Germinal center (tissue), 1 donor: ENCODE measurements around the gene PPIB.

Experiments
- DNase-seq: peaks from one replicate; pipeline ENCODE4 v3.0.0; 2012; ENCODE audit warnings: mixed read lengths, low spot score

Gene PPIB

GRCh38 chr15:64162869-64163658, at the start of gene PPIB:
Gene PPIB (minus strand): TSS chr15:64163022. CDS start chr15:64162986, 36 bp downstream.
- peak; percentile 96 for DNase-seq

GRCh38 chr15:64211696-64212095, 48.9 kb upstream of the PPIB start:
- no peak for DNase-seq

GRCh38 chr15:64210371-64210770, 47.5 kb upstream of the PPIB start:
- no peak for DNase-seq

GRCh38 chr15:64209680-64210334, 47.0 kb upstream of the PPIB start:
- peak; percentile 12 for DNase-seq

GRCh38 chr15:64205202-64205601, 42.4 kb upstream of the PPIB start:
- no peak for DNase-seq

- no peak for DNase-seq
Observed at GRCh38 chr15:64197425-64197824, 34.6 kb upstream of the PPIB start.

- no peak for DNase-seq
Observed at GRCh38 chr15:64193971-64194370, 31.1 kb upstream of the PPIB start.

GRCh38 chr15:64191971-64192830, 29.4 kb upstream of the PPIB start:
- DNase-seq: no peak

- DNase-seq: no peak
Observed at GRCh38 chr15:64187396-64188191, 24.8 kb upstream of the PPIB start.

- DNase-seq: no peak
Observed at GRCh38 chr15:64185146-64185911, 22.5 kb upstream of the PPIB start.

GRCh38 chr15:64182859-64183370, 20.1 kb upstream of the PPIB start:
- no peak for DNase-seq

- peak; percentile 73 for DNase-seq
Observed at GRCh38 chr15:64180235-64180824, 17.5 kb upstream of the PPIB start.

- no peak for DNase-seq
Observed at GRCh38 chr15:64166102-64166890, 3.5 kb upstream of the PPIB start.

- no peak for DNase-seq
Observed at GRCh38 chr15:64164436-64164835, 1.6 kb upstream of the PPIB start.

GRCh38 chr15:64163659-64164362, 989 bp upstream of the PPIB start:
- no peak for DNase-seq

GRCh38 chr15:64162478-64162868, 349 bp downstream of the PPIB start:
- no peak for DNase-seq

GRCh38 chr15:64161688-64162477, 939 bp downstream of the PPIB start:
- DNase-seq: no peak
